ENCODE results near the gene BMERB1. TPM values are rescaled to one million over a fixed set of nuclear protein-coding genes. Genes with fewer than 3 reads are reported as not detected.

The BMERB1 gene
- polyA plus RNA-seq, 1 of the 3 experiments (the other 2 are of a cell fraction): 33.9 TPM

- Histone ChIP-seq H4K20me1 (ENCODE audit: insufficient read depth) (no peaks in the 10 kb centered on the region), H3K4me1 (ENCODE audit: control insufficient read depth in 1 of 2, insufficient read depth in 2 of 2, low read depth in 1 of 2, low read length in 1 of 2) (no peaks in the 10 kb centered on the region), H3K9me3 (no peaks in the 10 kb centered on the region), H3K4me2 (no peak overlapping the region), H3K79me2 (ENCODE audit: insufficient read depth) (no peaks in the 10 kb centered on the region), H3K9ac (no peak overlapping the region), H2AFZ (ENCODE audit: low read depth) (no peak overlapping the region), H3K27ac (ENCODE audit: low read depth in 2 of 2, low read length in 1 of 2) (no peak overlapping the region), H3K4me3 (ENCODE audit: low read depth in 2 of 2, low read length in 1 of 2) (no peak overlapping the region), H3F3A (replicated peaks; ENCODE audit: insufficient read depth) (no peaks in the 10 kb centered on the region), H3K27me3 (ENCODE audit: insufficient read depth) (no peaks in the 10 kb centered on the region), H3K36me3 (replicated peaks in 1 of 2; ENCODE audit: control insufficient read depth in 1 of 2, insufficient read depth in 2 of 2, low read length in 1 of 2) (no peaks in the 10 kb centered on the region), H3K9me2 (no peaks in the 10 kb centered on the region)
- POLR2A ChIA-PET: no interaction called here
- CTCF ChIA-PET: interaction anchor here (1.2 to 2.1 kb wide), 2 partner anchors 14 to 161 kb away, joined by 4 to 13 read pairs; no protein-coding TSS in a partner anchor
- 94% methylated on average over 7 of the region's 7 CpGs for WGBS (ENCODE audit: low lambda C conversion rate)
- TF ChIP-seq YY1 (IDR thresholded peaks at IDR 0.05; ENCODE audit: low read depth) (no peak), USF2 (IDR thresholded peaks at IDR 0.05; ENCODE audit: borderline replicate concordance, low read depth, low read length) (no peak), TAF1 (IDR thresholded peaks at IDR 0.05; ENCODE audit: borderline replicate concordance, low read depth, low read length) (no peak), RFX5 (IDR thresholded peaks at IDR 0.05; ENCODE audit: low read length) (no peak), RXRA (IDR thresholded peaks at IDR 0.05; ENCODE audit: borderline replicate concordance, low read depth) (no peak), RCOR1 (IDR thresholded peaks at IDR 0.05; ENCODE audit: low read length) (no peak), NRF1 (IDR thresholded peaks at IDR 0.05; ENCODE audit: low read depth, low read length) (no peak), MXI1 (IDR thresholded peaks at IDR 0.05; ENCODE audit: low read depth, low read length) (no peak), EZH2phosphoT487 (IDR thresholded peaks at IDR 0.05; ENCODE audit: borderline replicate concordance, low read depth) (no peak), FOXJ3 (CRISPR knock-in tag; IDR thresholded peaks at IDR 0.05) (no peak), POLR2AphosphoS5 (IDR thresholded peaks at IDR 0.05; ENCODE audit: low read depth, low read length) (no peak), TCF12 (IDR thresholded peaks at IDR 0.05) (no peak), RAD21 (IDR thresholded peaks at IDR 0.05; ENCODE audit: low read length) (no peak)
- TF ChIP-seq, protein P1, sequence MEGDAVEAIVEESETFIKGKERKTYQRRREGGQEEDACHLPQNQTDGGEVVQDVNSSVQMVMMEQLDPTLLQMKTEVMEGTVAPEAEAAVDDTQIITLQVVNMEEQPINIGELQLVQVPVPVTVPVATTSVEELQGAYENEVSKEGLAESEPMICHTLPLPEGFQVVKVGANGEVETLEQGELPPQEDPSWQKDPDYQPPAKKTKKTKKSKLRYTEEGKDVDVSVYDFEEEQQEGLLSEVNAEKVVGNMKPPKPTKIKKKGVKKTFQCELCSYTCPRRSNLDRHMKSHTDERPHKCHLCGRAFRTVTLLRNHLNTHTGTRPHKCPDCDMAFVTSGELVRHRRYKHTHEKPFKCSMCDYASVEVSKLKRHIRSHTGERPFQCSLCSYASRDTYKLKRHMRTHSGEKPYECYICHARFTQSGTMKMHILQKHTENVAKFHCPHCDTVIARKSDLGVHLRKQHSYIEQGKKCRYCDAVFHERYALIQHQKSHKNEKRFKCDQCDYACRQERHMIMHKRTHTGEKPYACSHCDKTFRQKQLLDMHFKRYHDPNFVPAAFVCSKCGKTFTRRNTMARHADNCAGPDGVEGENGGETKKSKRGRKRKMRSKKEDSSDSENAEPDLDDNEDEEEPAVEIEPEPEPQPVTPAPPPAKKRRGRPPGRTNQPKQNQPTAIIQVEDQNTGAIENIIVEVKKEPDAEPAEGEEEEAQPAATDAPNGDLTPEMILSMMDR (IDR thresholded peaks at IDR 0.05): no peak
- no peak for DNase-seq
These were observed 130.4 kb downstream of the BMERB1 start for GRCh38 chr16:15564604-15565339.

DNA sequence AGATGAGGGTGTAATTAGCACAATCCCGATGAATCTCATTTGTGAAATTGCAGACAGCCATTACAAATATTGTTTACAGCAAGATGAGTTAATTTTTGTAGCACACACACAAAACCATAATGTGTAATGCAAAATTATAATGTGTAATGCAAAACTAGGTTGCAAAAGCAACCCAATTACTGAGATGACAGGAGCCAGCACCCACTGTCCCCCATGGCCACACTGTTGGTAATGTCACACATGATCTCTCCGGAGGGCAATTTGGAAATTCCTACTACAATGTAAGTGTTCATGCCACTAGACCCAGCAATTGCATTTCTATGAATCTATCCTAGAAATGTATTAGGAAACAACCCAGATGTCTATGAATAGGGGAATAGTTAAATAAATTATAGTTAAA is 131.7 kb downstream of the BMERB1 start:
- CTCF ChIA-PET: interaction anchor here (2.1 kb wide), 1 partner anchor 15 kb away, joined by 13 read pairs; no protein-coding TSS in a partner anchor
- H3K79me2 ChIP-seq (ENCODE audit: insufficient read depth): no peaks in the 10 kb centered on the region
- H3K36me3 ChIP-seq (replicated peaks in 1 of 2; ENCODE audit: control insufficient read depth in 1 of 2, insufficient read depth in 2 of 2, low read length in 1 of 2): no peaks in the 10 kb centered on the region
- no peak overlapping the region for H3K4me3 ChIP-seq (ENCODE audit: low read depth in 2 of 2, low read length in 1 of 2)
- no peak for DNase-seq
- WGBS (ENCODE audit: low lambda C conversion rate): 78% methylated on average over 2 of the region's 2 CpGs
- H3K4me1 ChIP-seq (ENCODE audit: control insufficient read depth in 1 of 2, insufficient read depth in 2 of 2, low read depth in 1 of 2, low read length in 1 of 2): no peaks in the 10 kb centered on the region
- no peaks in the 10 kb centered on the region for H3F3A ChIP-seq (replicated peaks; ENCODE audit: insufficient read depth)
- POLR2A ChIA-PET: no interaction called here
- no peaks in the 10 kb centered on the region for H3K27me3 ChIP-seq (ENCODE audit: insufficient read depth)
- H3K27ac ChIP-seq (ENCODE audit: low read depth in 2 of 2, low read length in 1 of 2): no peak overlapping the region
- H2AFZ ChIP-seq (ENCODE audit: low read depth): no peak overlapping the region
- no peak overlapping the region for H3K4me2 ChIP-seq
- H3K9me2 ChIP-seq: no peaks in the 10 kb centered on the region
- no peaks in the 10 kb centered on the region for H4K20me1 ChIP-seq (ENCODE audit: insufficient read depth)
- H3K9ac ChIP-seq: no peak overlapping the region
- no peaks in the 10 kb centered on the region for H3K9me3 ChIP-seq
- no peak for TF ChIP-seq TEAD4 (IDR thresholded peaks at IDR 0.05; ENCODE audit: borderline replicate concordance, insufficient read depth)
- TF ChIP-seq ZBTB33 (IDR thresholded peaks at IDR 0.05; ENCODE audit: borderline replicate concordance, low read depth): no peak
- TF ChIP-seq SIN3A (IDR thresholded peaks at IDR 0.05; ENCODE audit: borderline replicate concordance, low read depth, low read length): no peak
- no peak for TF ChIP-seq GATA2 (CRISPR knock-in tag; IDR thresholded peaks at IDR 0.05)
- no peak for TF ChIP-seq JUND (IDR thresholded peaks at IDR 0.05)
- no peak for TF ChIP-seq RAD21 (IDR thresholded peaks at IDR 0.05; ENCODE audit: low read length)
- TF ChIP-seq RCOR1 (IDR thresholded peaks at IDR 0.05; ENCODE audit: low read length): no peak
- TF ChIP-seq, protein P2, sequence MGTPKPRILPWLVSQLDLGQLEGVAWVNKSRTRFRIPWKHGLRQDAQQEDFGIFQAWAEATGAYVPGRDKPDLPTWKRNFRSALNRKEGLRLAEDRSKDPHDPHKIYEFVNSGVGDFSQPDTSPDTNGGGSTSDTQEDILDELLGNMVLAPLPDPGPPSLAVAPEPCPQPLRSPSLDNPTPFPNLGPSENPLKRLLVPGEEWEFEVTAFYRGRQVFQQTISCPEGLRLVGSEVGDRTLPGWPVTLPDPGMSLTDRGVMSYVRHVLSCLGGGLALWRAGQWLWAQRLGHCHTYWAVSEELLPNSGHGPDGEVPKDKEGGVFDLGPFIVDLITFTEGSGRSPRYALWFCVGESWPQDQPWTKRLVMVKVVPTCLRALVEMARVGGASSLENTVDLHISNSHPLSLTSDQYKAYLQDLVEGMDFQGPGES (IDR thresholded peaks at IDR 0.05; ENCODE audit: low read depth, low read length): no peak
- no peak for TF ChIP-seq TCF12 (IDR thresholded peaks at IDR 0.05)
- no peak for TF ChIP-seq NRF1 (IDR thresholded peaks at IDR 0.05; ENCODE audit: low read depth, low read length)
- no peak for TF ChIP-seq YY1 (IDR thresholded peaks at IDR 0.05; ENCODE audit: low read depth)
- TF ChIP-seq EP300 (IDR thresholded peaks at IDR 0.05; ENCODE audit: borderline replicate concordance in 1 of 2, low read depth in 1 of 2, low read length in 1 of 2): no peak
- TF ChIP-seq, protein P3, sequence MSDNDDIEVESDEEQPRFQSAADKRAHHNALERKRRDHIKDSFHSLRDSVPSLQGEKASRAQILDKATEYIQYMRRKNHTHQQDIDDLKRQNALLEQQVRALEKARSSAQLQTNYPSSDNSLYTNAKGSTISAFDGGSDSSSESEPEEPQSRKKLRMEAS (IDR thresholded peaks at IDR 0.05; ENCODE audit: low read depth): no peak
